Astrocyte (in vitro differentiated cells and primary cell): ENCODE data around the gene AFG1L. TPM values are rescaled to one million over a fixed set of nuclear protein-coding genes. Genes with fewer than 3 reads are reported as not detected.
A peak's percentile ranks its signal among the peaks of the same experiment; 100 is the strongest.

Source experiments
- DNase-seq: peaks from one replicate; pipeline ENCODE4 v3.0.0-alpha.2; 2010; ENCODE audit warnings: low read depth
- FAIRE-seq: peaks from 2 replicates; lab custom pipeline; 2011; peaks lifted over from hg19 to GRCh38; lab: Jason Lieb, UNC
- H2AFZ ChIP-seq: 2 replicates; pipeline ENCODE4 v1.6.0; 2012; ENCODE audit warnings: low read depth, low read length, inconsistent platforms
- H3K27ac ChIP-seq: 2 replicates; pipeline ENCODE4 v1.5.1; 2011; ENCODE audit warnings: low read depth, low read length, inconsistent platforms
- H3K27me3 ChIP-seq: 2 replicates; pipeline ENCODE4 v1.6.0; 2011; ENCODE audit warnings: low read length, inconsistent platforms; ENCODE audit not compliant: insufficient read depth
- H3K36me3 ChIP-seq: 2 replicates; pipeline ENCODE4 v1.5.1; 2011; ENCODE audit warnings: low read length, inconsistent platforms; ENCODE audit not compliant: insufficient read depth
- H3K4me1 ChIP-seq: 2 replicates; pipeline ENCODE4 v1.5.1; 2011; ENCODE audit warnings: low read length, inconsistent platforms; ENCODE audit not compliant: insufficient read depth
- H3K4me2 ChIP-seq: 2 replicates; pipeline ENCODE4 v1.6.0; 2012; ENCODE audit warnings: low read length, inconsistent platforms
- H3K4me3 ChIP-seq: 2 replicates; pipeline ENCODE4 v1.5.1; 2011; ENCODE audit warnings: low read depth, mild to moderate bottlenecking, low read length, inconsistent platforms; ENCODE audit not compliant: insufficient read depth
- H3K79me2 ChIP-seq: 2 replicates; pipeline ENCODE4 v1.6.0; 2012; ENCODE audit warnings: mild to moderate bottlenecking, low read length, inconsistent platforms; ENCODE audit not compliant: insufficient read depth
- H3K9ac ChIP-seq: 2 replicates; pipeline ENCODE4 v1.6.0; 2012; ENCODE audit warnings: mild to moderate bottlenecking, low read length, inconsistent platforms
- H3K9me3 ChIP-seq: 2 replicates; pipeline ENCODE4 v1.5.1; 2012; ENCODE audit warnings: low read depth, mild to moderate bottlenecking, low read length, inconsistent platforms; ENCODE audit not compliant: insufficient read depth
- H4K20me1 ChIP-seq: 2 replicates; pipeline ENCODE4 v1.6.0; 2012; ENCODE audit warnings: low read length, inconsistent platforms; ENCODE audit not compliant: insufficient read depth
- H3K27ac Mint-ChIP-seq: one replicate; pipeline ENCODE4 v1.8.0; 2021; ENCODE audit warnings: mild to moderate bottlenecking, mixed read lengths; ENCODE audit not compliant: unreplicated experiment
- H3K27me3 Mint-ChIP-seq: one replicate; pipeline ENCODE4 v1.8.0; 2021; ENCODE audit warnings: low read depth, mixed read lengths; ENCODE audit not compliant: unreplicated experiment
- H3K36me3 Mint-ChIP-seq: one replicate; pipeline ENCODE4 v1.8.0; 2021; ENCODE audit warnings: low read depth, mixed read lengths; ENCODE audit not compliant: unreplicated experiment
- H3K4me1 Mint-ChIP-seq: one replicate; pipeline ENCODE4 v1.8.0; 2021; ENCODE audit warnings: low read depth, mixed read lengths; ENCODE audit not compliant: unreplicated experiment
- H3K4me3 Mint-ChIP-seq: one replicate; pipeline ENCODE4 v1.8.0; 2021; ENCODE audit warnings: mild to moderate bottlenecking, moderate library complexity, mixed read lengths; ENCODE audit not compliant: unreplicated experiment
- H3K9me3 Mint-ChIP-seq: one replicate; pipeline ENCODE4 v1.8.0; 2021; ENCODE audit warnings: mild to moderate bottlenecking, mixed read lengths; ENCODE audit not compliant: unreplicated experiment
- EZH2 ChIP-seq: IDR thresholded peaks from 2 replicates; pipeline ENCODE4 v1.6.1; 2012; ENCODE audit warnings: mild to moderate bottlenecking, low read length, inconsistent platforms; ENCODE audit not compliant: insufficient read depth
- total RNA-seq: library from RNA; stranded (reverse); gene quantifications from 2 replicates; pipeline ENCODE4 v1.2.1, GENCODE V29; 2021
- TF ChIP-seq, protein P1 (sequence below): IDR thresholded peaks from 2 replicates; pipeline ENCODE4 v1.5.1; 2011; ENCODE audit warnings: low read depth, mild to moderate bottlenecking, inconsistent platforms, low read length, moderate library complexity; ENCODE audit not compliant: insufficient read depth

AFG1L gene
- total RNA-seq, 1 donor from 2014 or later = 7.9 TPM

- H3K4me1 Mint-ChIP-seq = peaks cover 7% of the 10 kb centered on the region
- FAIRE-seq (peak; percentile 17), DNase-seq (peak; percentile 32)
- Histone ChIP-seq H3K4me2 (peak overlapping the region; percentile 91), H2AFZ (peak overlapping the region; percentile 90), H3K36me3 (no peaks in the 10 kb centered on the region), H3K9me3 (no peaks in the 10 kb centered on the region), H3K4me1 (no peaks in the 10 kb centered on the region), H3K9ac (peak overlapping the region; percentile 85), H3K27me3 (no peaks in the 10 kb centered on the region), H3K27ac (peak overlapping the region; percentile 86), H4K20me1 (peaks cover 30% of the 10 kb centered on the region), H3K79me2 (peaks cover 56% of the 10 kb centered on the region), H3K4me3 (peak overlapping the region; percentile 85)
- H3K9me3 Mint-ChIP-seq = no peaks in the 10 kb centered on the region
- no peaks in the 10 kb centered on the region for H3K27me3 Mint-ChIP-seq
- peak overlapping the region; percentile 87 for H3K4me3 Mint-ChIP-seq
- peak overlapping the region; percentile 62 for H3K27ac Mint-ChIP-seq
- TF ChIP-seq, protein P1, sequence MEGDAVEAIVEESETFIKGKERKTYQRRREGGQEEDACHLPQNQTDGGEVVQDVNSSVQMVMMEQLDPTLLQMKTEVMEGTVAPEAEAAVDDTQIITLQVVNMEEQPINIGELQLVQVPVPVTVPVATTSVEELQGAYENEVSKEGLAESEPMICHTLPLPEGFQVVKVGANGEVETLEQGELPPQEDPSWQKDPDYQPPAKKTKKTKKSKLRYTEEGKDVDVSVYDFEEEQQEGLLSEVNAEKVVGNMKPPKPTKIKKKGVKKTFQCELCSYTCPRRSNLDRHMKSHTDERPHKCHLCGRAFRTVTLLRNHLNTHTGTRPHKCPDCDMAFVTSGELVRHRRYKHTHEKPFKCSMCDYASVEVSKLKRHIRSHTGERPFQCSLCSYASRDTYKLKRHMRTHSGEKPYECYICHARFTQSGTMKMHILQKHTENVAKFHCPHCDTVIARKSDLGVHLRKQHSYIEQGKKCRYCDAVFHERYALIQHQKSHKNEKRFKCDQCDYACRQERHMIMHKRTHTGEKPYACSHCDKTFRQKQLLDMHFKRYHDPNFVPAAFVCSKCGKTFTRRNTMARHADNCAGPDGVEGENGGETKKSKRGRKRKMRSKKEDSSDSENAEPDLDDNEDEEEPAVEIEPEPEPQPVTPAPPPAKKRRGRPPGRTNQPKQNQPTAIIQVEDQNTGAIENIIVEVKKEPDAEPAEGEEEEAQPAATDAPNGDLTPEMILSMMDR = no peak
- H3K36me3 Mint-ChIP-seq = peaks cover 6% of the 10 kb centered on the region
Observed at GRCh38 chr6:108260126-108260808, 34.6 kb upstream of the AFG1L start.

GRCh38 chr6:108260809-108261569 is 33.9 kb upstream of the AFG1L start, which contains the start of gene SNX3:
SNX3 (minus strand) TSS chr6:108261040; CDS start chr6:108260921, 119 bp downstream.
- Histone ChIP-seq H3K27ac (peak within 1 kb of the TSS; percentile 86), H3K4me1 (no peaks in the 10 kb centered on the region), H3K79me2 (peaks cover 49% of the 10 kb centered on the region), H3K9me3 (no peaks in the 10 kb centered on the region), H4K20me1 (peaks cover 24% of the 10 kb centered on the region), H2AFZ (peak within 1 kb of the TSS; percentile 90), H3K27me3 (no peaks in the 10 kb centered on the region), H3K36me3 (no peaks in the 10 kb centered on the region), H3K4me2 (peak within 1 kb of the TSS; percentile 91), H3K9ac (peak within 1 kb of the TSS; percentile 85), H3K4me3 (peak within 1 kb of the TSS; percentile 85)
- H3K9me3 Mint-ChIP-seq = no peaks in the 10 kb centered on the region
- FAIRE-seq (no peak), DNase-seq (peak; percentile 92)
- peak within 1 kb of the TSS; percentile 95 for H3K27ac Mint-ChIP-seq
- H3K4me3 Mint-ChIP-seq = peak within 1 kb of the TSS; percentile 87
- no peaks in the 10 kb centered on the region for H3K27me3 Mint-ChIP-seq
- H3K36me3 Mint-ChIP-seq = peaks cover 6% of the 10 kb centered on the region
- TF ChIP-seq EZH2 = no peak
- TF ChIP-seq, protein P1 = no peak
- peaks cover 7% of the 10 kb centered on the region for H3K4me1 Mint-ChIP-seq
